Measurements from ENCODE around the gene RNF151.

The RNF151 gene

GRCh38 chr16:1998360-1998835, 31.7 kb downstream of the RNF151 start:
- no peak for DNase-seq
- H3K9me3 Mint-ChIP-seq = no peaks in the 10 kb centered on the region
- no peak for TF ChIP-seq CTCF (IDR thresholded peaks at IDR 0.05)
- H3K27ac Mint-ChIP-seq = no peak overlapping the region
- H3K27me3 Mint-ChIP-seq (ENCODE audit: low read depth, poor library complexity) = peaks cover 7% of the 10 kb centered on the region
- peaks cover 3% of the 10 kb centered on the region for H3K4me1 Mint-ChIP-seq
- peaks cover 28% of the 10 kb centered on the region for H3K36me3 Mint-ChIP-seq (ENCODE audit: low read depth)
- no peak overlapping the region for H3K4me3 Mint-ChIP-seq

- Mint-ChIP-seq H3K4me3 (no peak overlapping the region), H3K9me3 (no peaks in the 10 kb centered on the region), H3K27me3 (ENCODE audit: low read depth, poor library complexity) (peaks cover 1% of the 10 kb centered on the region), H3K36me3 (ENCODE audit: low read depth) (peaks cover 28% of the 10 kb centered on the region), H3K4me1 (peaks cover under 1% of the 10 kb centered on the region), H3K27ac (no peak overlapping the region)
- no peak for DNase-seq
- no peak for TF ChIP-seq CTCF (IDR thresholded peaks at IDR 0.05)
Measured at GRCh38 chr16:1998852-1999801, 32.5 kb downstream of the RNF151 start.

GRCh38 chr16:1999866-2000514, 33.3 kb downstream of the RNF151 start:
- H3K9me3 Mint-ChIP-seq = no peaks in the 10 kb centered on the region
- no peak for DNase-seq
- peaks cover 28% of the 10 kb centered on the region for H3K36me3 Mint-ChIP-seq (ENCODE audit: low read depth)
- no peak overlapping the region for H3K4me3 Mint-ChIP-seq
- H3K27ac Mint-ChIP-seq = no peak overlapping the region
- no peaks in the 10 kb centered on the region for H3K27me3 Mint-ChIP-seq (ENCODE audit: low read depth, poor library complexity)
- no peak for TF ChIP-seq CTCF (IDR thresholded peaks at IDR 0.05)
- peaks cover 9% of the 10 kb centered on the region for H3K4me1 Mint-ChIP-seq

GRCh38 chr16:2001035-2001434, 34.4 kb downstream of the RNF151 start:
- Mint-ChIP-seq H3K27ac (no peak overlapping the region), H3K36me3 (ENCODE audit: low read depth) (peaks cover 21% of the 10 kb centered on the region), H3K4me1 (peaks cover 17% of the 10 kb centered on the region)

More at GRCh38 chr16:2001035-2001434, 34.4 kb downstream of the RNF151 start:
- Mint-ChIP-seq H3K27me3 (ENCODE audit: low read depth, poor library complexity) (no peaks in the 10 kb centered on the region), H3K4me3 (no peak overlapping the region), H3K9me3 (no peaks in the 10 kb centered on the region)
- no peak for TF ChIP-seq CTCF (IDR thresholded peaks at IDR 0.05)
- no peak for DNase-seq
